Adrenal gland (tissue), 5 donors: ENCODE results near the gene PRRC2A.

Source experiments
- CTCF ChIP-seq, 6 experiments: fragments of 450-650 bp in 4 of 6; fragments of 200-600 bp in 2 of 6; sonication (generic) in 1 of 6; IDR thresholded peaks; 1 replicate in 5 of 6; 2 replicates in 1 of 6; pipeline versions ENCODE4 v1.5.1 to v1.8.0; 2016 to 2021; ENCODE audit warnings: antibody characterized with exemption in 6 of 6, mild to moderate bottlenecking in 2 of 6, moderate library complexity in 1 of 6
- POLR2A ChIP-seq, 2 donors: fragments of 450-650 bp; IDR thresholded peaks; one replicate each; pipeline ENCODE4 v1.6.1; 2017; ENCODE audit warnings: antibody characterized with exemption in 2 of 2, mild to moderate bottlenecking in 2 of 2, moderate library complexity in 1 of 2
- donor health status: DM: no; HTN: no; CAD: no.

- TF ChIP-seq CTCF (IDR thresholded peaks at IDR 0.05) (no peak), POLR2A (IDR thresholded peaks at IDR 0.05) (no peak)
These were observed 44.4 kb upstream of the PRRC2A start for GRCh38 chr6:31575952-31576685.
